Upper lobe of right lung (tissue), 1 donor: ENCODE data around the gene FLYWCH1. TPM values are rescaled to one million over a fixed set of nuclear protein-coding genes. Genes with fewer than 3 reads are reported as not detected.

Experiments used
- ATAC-seq: fragments of 200-7000 bp; cut with Tn5 transposase; one replicate; pipeline ENCODE4 v1.9.1; 2020; ENCODE audit warnings: mild to moderate bottlenecking, moderate library complexity
- DNase-seq: peaks from one replicate; pipeline ENCODE4 v3.0.0-alpha.2; 2020
- H3K27ac ChIP-seq: fragments of 200-600 bp; one replicate; pipeline ENCODE4 v1.8.0; 2022
- H3K27me3 ChIP-seq: fragments of 200-600 bp; one replicate; pipeline ENCODE4 v1.8.0; 2022; ENCODE audit warnings: mild to moderate bottlenecking
- H3K36me3 ChIP-seq: fragments of 200-600 bp; one replicate; pipeline ENCODE4 v1.8.0; 2022
- H3K4me1 ChIP-seq: fragments of 200-600 bp; one replicate; pipeline ENCODE4 v1.8.0; 2022
- H3K4me3 ChIP-seq: fragments of 200-600 bp; one replicate; pipeline ENCODE4 v1.8.0; 2022; ENCODE audit warnings: mild to moderate bottlenecking
- H3K9me3 ChIP-seq: fragments of 200-600 bp; one replicate; pipeline ENCODE4 v1.8.0; 2022
- intact Hi-C: fragments of 100-400 bp; cut with DNase I; formaldehyde crosslinking; loops from one replicate; pipeline ENCODE4 v1.11.0; 2022
- total RNA-seq: library from RNA; stranded (reverse); fragmentation: NEBNext Ultra II Directional; extraction: Animal tissue kit (Norgen Biotek cat#: 25700); gene quantifications from one replicate; pipeline ENCODE4 v1.2.1, GENCODE V29; 2021
- TF ChIP-seq, protein P1 (sequence below): fragments of 200-600 bp; IDR thresholded peaks from one replicate; pipeline ENCODE4 v1.8.0; 2022; ENCODE audit warnings: antibody characterized with exemption
- donor health status: DM: no; HTN: yes; CAD: no; lungs with severe emphysema.

The FLYWCH1 gene
- total RNA-seq, 1 donor from 2014 or later, result 41.3 TPM

DNA sequence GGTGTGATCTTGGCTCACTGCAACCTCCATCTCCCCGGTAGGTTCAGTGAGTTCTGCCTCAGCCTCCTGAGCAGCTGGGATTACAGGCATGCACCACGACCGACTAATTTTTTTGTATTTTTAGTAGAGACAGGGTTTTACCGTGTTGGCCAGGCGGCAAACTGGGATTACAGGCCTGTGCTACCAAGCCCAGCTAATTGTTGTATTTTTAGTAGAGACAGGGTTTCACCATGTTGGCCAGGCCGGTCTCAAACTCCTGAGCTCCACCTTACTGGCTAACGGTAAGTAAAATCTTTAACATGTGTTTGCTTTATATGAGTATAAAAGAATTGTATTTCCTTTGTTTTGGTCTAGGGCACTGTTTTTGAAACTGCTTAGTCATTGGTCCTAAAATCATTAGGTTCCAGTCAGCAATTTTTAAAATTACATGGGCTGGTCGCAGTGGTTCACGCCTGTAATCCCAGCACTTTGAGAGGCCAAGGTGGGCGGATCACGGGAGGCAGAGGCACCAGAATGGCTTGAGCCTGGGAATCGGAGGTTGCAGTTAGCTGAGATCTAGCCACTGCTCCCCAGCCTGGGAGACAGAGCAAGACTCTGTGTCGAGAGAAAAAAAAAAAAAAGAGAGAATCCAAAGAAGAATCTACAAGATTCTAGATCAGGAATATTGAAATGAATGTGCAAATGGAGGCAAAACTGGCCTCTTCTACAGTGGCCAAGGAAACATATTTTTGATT lies 3.6 kb downstream of the FLYWCH1 start:
- DNase-seq (no peak), ATAC-seq (no peak)
- Histone ChIP-seq H3K27me3 (no peaks in the 10 kb centered on the region), H3K4me1 (peaks cover 15% of the 10 kb centered on the region), H3K9me3 (no peaks in the 10 kb centered on the region), H3K4me3 (no peak overlapping the region), H3K36me3 (peaks cover 27% of the 10 kb centered on the region), H3K27ac (no peak overlapping the region)
- intact Hi-C loops, result no loop called here
- TF ChIP-seq, protein P1, sequence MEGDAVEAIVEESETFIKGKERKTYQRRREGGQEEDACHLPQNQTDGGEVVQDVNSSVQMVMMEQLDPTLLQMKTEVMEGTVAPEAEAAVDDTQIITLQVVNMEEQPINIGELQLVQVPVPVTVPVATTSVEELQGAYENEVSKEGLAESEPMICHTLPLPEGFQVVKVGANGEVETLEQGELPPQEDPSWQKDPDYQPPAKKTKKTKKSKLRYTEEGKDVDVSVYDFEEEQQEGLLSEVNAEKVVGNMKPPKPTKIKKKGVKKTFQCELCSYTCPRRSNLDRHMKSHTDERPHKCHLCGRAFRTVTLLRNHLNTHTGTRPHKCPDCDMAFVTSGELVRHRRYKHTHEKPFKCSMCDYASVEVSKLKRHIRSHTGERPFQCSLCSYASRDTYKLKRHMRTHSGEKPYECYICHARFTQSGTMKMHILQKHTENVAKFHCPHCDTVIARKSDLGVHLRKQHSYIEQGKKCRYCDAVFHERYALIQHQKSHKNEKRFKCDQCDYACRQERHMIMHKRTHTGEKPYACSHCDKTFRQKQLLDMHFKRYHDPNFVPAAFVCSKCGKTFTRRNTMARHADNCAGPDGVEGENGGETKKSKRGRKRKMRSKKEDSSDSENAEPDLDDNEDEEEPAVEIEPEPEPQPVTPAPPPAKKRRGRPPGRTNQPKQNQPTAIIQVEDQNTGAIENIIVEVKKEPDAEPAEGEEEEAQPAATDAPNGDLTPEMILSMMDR, result no peak

DNA sequence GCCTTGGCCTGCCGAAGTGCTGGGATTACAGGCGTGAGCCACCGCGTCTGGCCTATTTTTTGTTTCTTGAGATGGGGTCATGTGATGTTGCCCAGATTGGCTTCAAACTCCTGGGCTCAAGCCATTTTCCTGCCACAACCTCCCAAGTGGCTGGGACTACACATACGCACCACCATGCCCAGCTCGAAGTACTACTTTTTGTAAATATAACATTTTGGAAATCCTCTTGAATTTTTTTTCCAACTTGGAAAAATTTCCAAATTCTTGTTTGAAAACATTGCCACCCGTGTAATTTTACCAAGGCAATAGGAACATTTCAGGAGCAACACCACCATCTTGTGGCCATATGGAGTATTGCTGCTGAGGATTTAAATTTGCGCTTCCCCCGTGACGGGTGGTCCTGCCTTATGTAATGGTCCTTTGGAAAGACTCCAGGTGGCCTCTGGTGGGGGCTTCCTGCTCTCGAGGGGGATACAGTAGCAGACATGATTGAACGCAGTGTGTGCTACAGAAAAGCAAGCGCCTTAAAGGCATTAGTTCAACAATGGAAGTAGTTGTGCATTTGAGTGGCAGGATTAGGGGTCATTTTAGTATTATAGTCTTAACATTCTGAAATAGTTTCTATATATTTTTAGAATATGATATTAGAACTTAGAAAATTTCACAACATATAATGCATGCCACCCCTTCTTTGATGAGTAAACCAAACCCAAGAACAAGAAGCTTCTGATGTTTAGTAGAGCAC lies 8.0 kb downstream of the FLYWCH1 start:
- H3K27me3 ChIP-seq, result no peaks in the 10 kb centered on the region
- no peak overlapping the region for H3K4me3 ChIP-seq
- TF ChIP-seq, protein P1, result peak; percentile 90
- ATAC-seq (peak; percentile 94), DNase-seq (no peak)
- H3K4me1 ChIP-seq, result peaks cover 4% of the 10 kb centered on the region
- H3K27ac ChIP-seq, result peak overlapping the region; percentile 51
- H3K36me3 ChIP-seq, result peaks cover 27% of the 10 kb centered on the region
- intact Hi-C loops, result no loop called here
- no peaks in the 10 kb centered on the region for H3K9me3 ChIP-seq

DNA sequence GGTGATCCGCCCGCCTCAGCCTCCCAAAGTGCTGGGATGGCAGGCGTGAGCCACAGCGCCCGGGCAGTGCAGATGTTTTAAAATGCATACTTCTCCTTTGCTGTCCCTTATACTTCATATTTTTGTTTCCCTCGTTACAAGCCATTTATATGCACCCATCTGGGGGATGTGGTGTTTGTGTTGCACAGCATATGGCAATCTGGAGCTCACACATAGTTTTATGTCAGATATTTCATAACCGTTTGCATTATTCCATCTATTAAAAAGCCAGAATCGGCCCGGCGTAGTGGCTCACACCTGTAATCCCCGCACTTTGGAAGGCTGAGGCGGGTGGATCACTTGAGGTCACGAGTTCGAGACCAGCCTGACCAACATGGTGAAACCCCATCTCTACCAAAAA lies 11.8 kb downstream of the FLYWCH1 start:
- intact Hi-C loops, result no loop called here
- DNase-seq (no peak), ATAC-seq (no peak)
- Histone ChIP-seq H3K9me3 (no peaks in the 10 kb centered on the region), H3K27ac (no peak overlapping the region), H3K36me3 (peaks cover 12% of the 10 kb centered on the region), H3K27me3 (no peaks in the 10 kb centered on the region), H3K4me3 (no peak overlapping the region), H3K4me1 (peaks cover 11% of the 10 kb centered on the region)
- TF ChIP-seq, protein P1, result no peak

DNA sequence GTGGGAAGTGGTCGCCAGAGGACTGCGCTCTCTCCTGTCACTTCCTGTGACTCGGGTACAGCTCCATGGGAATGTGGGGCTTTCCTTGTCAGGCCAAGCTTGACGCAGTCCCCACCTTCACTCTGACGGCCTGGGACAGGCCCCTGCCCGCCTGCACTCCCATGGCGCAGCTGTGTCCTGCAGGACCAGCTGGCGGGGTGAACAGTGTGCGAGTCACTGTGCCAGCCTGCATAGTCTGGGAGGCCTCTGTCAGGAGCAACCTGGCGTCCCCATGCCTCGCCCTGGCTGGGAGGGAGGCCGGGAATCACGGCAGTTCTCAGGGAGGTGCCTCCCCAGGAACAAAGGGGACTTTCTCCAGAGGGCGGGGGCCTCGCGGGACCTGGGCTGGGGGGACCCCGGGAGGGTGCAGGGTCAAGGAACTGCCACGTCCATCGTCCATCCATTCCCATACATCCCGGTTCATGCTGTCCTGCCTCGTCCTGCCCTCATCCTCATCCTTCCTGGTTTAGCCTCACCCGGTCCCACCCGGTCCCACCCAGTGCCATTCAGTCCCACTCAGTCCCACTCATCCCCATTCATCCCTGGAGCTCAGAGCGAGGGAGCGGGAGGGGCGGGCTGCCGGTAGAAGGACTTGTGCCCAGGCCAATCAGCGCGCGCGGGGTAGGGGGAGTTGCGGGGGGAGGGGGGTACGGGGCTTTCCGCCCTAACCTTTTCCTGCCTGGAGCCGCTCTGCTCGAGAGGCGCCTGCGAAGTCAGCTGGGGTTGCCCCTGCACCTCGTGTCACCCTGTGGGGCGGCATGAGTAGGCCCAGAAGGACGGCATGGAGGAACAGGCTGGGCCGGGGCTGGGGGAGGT lies 13.4 kb downstream of the FLYWCH1 start:
- TF ChIP-seq, protein P1, result no peak
- no peak for ATAC-seq
- Histone ChIP-seq H3K27me3 (no peaks in the 10 kb centered on the region), H3K4me1 (peaks cover 7% of the 10 kb centered on the region), H3K9me3 (no peaks in the 10 kb centered on the region), H3K36me3 (peaks cover 13% of the 10 kb centered on the region), H3K27ac (no peak overlapping the region), H3K4me3 (no peak overlapping the region)
- DNase-seq, result no peak
- intact Hi-C loops, result no loop called here

DNA sequence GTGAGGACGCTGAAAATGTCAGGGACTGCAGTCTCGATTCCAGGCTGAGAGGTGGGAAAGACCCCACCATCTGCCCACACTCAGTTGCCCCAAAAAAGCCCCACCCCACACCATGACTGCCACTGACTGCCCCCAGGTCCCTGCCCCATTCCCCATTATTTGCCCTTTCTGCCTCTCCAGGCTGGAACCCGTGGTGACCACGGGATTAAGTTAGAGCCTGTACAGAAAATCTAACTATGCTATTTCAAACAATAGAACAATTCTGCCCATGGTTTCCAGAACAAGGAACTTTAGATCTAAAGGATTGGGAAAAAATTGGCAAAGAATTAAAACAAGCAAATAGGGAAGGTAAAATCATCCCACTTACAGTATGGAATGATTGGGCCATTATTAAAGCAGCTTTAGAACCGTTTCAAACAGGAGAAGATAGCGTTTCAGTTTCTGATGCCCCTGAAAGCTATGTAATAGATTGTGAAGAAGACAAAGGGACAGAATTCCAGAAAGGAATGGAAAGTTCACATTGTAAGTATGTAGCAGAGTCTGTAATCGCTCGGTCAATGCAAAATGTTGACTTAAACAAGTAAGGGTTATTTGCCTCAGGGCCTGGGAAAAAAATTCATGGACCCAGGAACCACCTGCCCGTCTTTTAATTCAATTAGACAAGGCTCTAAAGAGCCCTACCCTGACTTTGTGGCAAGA lies 14.4 kb downstream of the FLYWCH1 start:
- no peak overlapping the region for H3K27ac ChIP-seq
- TF ChIP-seq, protein P1, result no peak
- DNase-seq (no peak), ATAC-seq (no peak)
- no peaks in the 10 kb centered on the region for H3K27me3 ChIP-seq
- no peaks in the 10 kb centered on the region for H3K9me3 ChIP-seq
- peaks cover 21% of the 10 kb centered on the region for H3K36me3 ChIP-seq
- no peak overlapping the region for H3K4me3 ChIP-seq
- H3K4me1 ChIP-seq, result peaks cover 7% of the 10 kb centered on the region
- intact Hi-C loops, result no loop called here
